Measurements from ENCODE around the gene CYP27B1.
"Not testable (repeated sequence)": the region's sequence is repeated elsewhere in the genome, so short reads cannot be mapped to it uniquely, and the experiment has no call there.

- not testable (repeated sequence) for TF ChIP-seq EZH2phosphoT487 (IDR thresholded peaks at IDR 0.05; ENCODE audit: low read length); CTCF (IDR thresholded peaks at IDR 0.05; ENCODE audit: low read length); EZH2 (optimal IDR thresholded peaks at IDR 0.05; ENCODE audit: low read depth, low read length)
These were observed 7.8 kb upstream of the CYP27B1 start for GRCh38 chr12:57774634-57775033.
